ENCODE measurements around the gene MYO15B.

DNA sequence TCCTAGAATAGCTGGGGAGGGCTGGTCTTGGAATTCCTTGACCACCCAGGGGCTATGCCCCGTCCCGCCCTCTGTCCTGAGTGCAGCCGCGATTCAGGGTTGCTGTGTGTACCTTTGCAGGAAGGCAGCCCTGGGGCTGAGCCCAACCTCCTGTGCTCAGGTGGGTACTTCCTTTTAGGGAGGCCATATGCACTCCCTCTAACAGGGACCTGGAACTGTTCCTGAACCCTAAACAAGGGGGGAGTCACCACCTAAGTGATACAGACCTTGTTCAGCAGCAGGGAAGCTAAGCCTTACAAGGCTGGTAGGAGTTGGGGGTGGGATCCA, 37.5 kb upstream of the MYO15B start:
- TF ChIP-seq, protein P1, sequence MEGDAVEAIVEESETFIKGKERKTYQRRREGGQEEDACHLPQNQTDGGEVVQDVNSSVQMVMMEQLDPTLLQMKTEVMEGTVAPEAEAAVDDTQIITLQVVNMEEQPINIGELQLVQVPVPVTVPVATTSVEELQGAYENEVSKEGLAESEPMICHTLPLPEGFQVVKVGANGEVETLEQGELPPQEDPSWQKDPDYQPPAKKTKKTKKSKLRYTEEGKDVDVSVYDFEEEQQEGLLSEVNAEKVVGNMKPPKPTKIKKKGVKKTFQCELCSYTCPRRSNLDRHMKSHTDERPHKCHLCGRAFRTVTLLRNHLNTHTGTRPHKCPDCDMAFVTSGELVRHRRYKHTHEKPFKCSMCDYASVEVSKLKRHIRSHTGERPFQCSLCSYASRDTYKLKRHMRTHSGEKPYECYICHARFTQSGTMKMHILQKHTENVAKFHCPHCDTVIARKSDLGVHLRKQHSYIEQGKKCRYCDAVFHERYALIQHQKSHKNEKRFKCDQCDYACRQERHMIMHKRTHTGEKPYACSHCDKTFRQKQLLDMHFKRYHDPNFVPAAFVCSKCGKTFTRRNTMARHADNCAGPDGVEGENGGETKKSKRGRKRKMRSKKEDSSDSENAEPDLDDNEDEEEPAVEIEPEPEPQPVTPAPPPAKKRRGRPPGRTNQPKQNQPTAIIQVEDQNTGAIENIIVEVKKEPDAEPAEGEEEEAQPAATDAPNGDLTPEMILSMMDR (IDR thresholded peaks at IDR 0.05): no peak
- no peak for TF ChIP-seq REST (IDR thresholded peaks at IDR 0.05; ENCODE audit: insufficient read depth in 1 of 2, low read depth in 2 of 2, low read length in 1 of 2)
- TF ChIP-seq POLR2AphosphoS5 (IDR thresholded peaks at IDR 0.05; ENCODE audit: low read depth, low read length): no peak
- no peak for TF ChIP-seq TCF7L2 (IDR thresholded peaks at IDR 0.05; ENCODE audit: low read depth, low read length)
- TF ChIP-seq SIN3A (IDR thresholded peaks at IDR 0.05; ENCODE audit: borderline replicate concordance, insufficient read depth, low read depth, low read length): no peak

All from Panc1 (cell line).